GM18511 (cell line): ENCODE data around the gene IFFO2.
"Not testable (repeated sequence)": the region's sequence is repeated elsewhere in the genome, so short reads cannot be mapped to it uniquely, and the experiment has no call there.

Experiments used
- ATAC-seq: cut with Tn5 transposase; IDR thresholded peaks from one replicate; pipeline ENCODE4 v1.9.1; 2021; ENCODE audit warnings: mild to moderate bottlenecking, moderate library complexity; ENCODE audit not compliant: unreplicated experiment

IFFO2 gene

GRCh38 chr1:18900303-18900841 is 56.1 kb downstream of the IFFO2 start:
- no peak for ATAC-seq

GRCh38 chr1:18899363-18900049 is 57.0 kb downstream of the IFFO2 start:
- no peak for ATAC-seq

DNA sequence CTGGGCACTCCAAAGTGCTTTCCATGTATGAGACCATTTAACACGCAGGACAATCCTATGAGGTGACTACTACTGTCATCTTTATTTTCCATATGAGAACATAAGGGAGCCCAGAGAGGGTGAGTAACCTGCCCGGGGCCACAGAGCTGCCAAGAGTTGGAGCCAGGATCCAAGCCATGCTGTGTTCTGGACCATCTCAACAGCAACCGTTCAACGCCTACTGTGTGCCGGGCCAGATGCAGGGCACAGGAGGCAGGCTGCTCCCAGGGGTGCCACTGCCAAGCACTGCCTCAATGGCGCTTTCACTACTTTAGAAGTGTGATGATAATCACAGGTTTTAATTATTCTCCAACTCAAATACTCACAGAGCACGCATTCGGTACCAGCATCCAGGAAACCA is 57.9 kb downstream of the IFFO2 start:
- no peak for ATAC-seq

DNA sequence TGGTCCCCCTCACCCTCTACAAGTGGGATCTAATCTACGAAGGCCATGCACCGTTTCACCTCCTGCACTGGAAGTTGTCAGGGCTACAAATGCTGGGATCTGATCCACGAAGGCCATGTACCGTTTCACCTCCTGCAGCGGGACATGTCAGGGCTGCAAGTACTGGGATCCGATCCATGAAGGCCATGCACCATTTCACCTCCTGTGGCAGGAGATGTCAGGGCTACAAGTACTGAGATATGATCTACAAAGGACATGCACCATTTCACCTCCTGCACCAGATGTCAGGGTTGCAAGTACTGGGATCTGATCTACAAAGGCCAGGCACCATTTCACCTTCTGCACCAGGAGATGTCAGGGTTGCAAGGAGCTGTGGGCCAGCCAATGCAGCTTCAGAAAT is 61.2 kb downstream of the IFFO2 start:
- no peak for ATAC-seq

GRCh38 chr1:18893120-18893519 is 63.4 kb downstream of the IFFO2 start:
- ATAC-seq = no peak

GRCh38 chr1:18891858-18892257 is 64.6 kb downstream of the IFFO2 start:
- ATAC-seq = not testable (repeated sequence)

DNA sequence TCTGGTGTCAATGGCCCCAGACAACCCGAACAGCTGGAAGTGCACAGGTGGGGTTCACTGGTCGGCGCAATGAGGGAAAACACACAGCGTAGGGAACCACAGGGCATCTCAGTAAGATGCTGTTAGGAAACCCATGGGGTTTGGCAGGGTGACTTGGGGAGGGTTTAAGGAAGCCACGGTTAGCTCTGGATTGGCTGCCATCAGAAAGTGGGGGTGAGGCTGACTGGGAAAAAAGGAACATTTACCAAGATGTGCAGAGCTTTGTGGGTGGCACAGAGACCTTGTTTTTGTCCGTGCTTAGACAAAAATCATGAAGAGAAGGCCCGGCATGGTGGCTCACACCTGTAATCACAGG is 65.1 kb downstream of the IFFO2 start:
- no peak for ATAC-seq

DNA sequence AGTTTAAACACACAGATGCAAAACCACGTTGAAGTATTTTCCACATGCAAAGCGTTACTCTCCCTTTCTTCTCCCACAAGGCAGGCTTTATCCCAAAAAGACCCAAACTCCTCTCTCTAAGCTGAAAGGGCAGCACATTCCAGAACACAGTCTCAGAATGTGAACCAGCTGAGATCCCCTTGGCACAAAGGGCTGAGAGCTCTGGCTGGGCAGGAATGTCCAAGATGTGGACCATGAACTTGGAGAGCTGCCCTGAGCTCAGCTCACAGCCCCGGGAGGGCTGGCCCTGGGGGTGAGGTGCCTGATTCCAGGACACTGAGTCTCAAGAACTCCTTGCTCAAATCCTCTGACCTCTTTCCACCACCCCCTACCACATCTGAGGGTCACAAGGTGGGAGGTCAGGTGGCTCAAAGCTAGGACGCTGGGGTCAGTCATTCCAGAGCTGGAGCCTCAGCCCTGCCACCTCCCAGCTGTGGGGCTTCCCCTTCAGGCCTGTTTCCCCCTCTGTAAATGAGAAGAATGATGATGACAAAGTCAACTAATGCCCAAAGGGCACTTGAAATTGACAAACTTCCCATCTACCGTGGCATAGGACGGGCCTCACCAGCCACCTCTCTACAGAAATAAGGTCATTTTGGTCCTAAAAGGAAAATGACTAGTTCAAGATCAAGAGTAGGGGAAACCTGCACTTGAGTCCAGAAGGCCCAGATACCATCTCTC is 65.6 kb downstream of the IFFO2 start:
- ATAC-seq = no peak

GRCh38 chr1:18886003-18886335 is 70.5 kb downstream of the IFFO2 start:
- no peak for ATAC-seq

DNA sequence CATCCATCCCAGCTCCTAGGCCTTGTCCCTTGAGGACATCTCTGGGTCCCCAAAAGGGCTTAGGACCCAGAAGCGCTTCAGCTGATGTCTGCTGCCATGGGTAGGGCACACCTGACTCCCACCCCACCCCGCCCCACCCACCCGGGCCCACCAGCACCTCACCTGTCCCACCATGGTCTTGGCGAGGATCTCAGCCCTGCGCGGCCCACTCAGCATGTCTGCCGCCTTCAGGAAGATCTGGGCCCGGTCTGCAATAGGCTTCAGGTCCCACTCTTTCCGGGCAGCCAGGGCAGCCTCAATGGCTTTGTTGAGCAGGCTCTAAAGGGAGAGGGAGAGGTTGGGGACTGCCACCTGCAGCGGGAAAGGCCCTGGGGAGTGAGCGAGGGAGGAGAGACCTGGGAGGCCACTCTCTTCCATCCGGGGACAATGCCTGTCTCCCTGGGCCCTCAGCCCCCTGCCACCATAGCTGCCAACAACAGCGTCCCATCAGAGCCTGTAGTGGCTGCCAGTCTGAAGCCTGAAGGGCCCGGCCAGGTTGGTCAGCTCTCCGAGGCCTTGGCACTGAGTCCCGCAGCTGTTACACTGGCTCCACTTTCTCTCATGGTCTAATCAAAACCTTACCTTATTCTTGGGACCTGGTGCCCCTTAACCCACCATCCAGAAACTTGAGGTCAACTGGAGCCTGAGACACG is 71.0 kb downstream of the IFFO2 start:
- ATAC-seq = no peak

GRCh38 chr1:18884727-18885126 is 71.7 kb downstream of the IFFO2 start:
- no peak for ATAC-seq

DNA sequence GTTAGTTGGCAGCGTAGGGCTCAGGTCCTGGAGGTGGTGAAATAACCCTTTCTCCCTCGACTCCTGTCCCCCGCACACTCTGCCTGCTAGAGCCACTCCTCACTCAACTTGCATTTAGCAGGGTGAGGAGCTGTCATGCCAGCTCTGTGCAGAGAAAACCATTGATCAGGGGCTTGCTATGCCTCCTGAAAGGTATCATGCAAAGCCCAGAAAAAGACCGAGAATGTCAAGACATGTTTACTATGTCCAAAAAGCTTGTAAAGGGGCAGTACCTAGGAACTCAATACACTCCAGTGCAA is 72.1 kb downstream of the IFFO2 start:
- no peak for ATAC-seq

- ATAC-seq = no peak
Measured at GRCh38 chr1:18883636-18884418, 72.6 kb downstream of the IFFO2 start.

DNA sequence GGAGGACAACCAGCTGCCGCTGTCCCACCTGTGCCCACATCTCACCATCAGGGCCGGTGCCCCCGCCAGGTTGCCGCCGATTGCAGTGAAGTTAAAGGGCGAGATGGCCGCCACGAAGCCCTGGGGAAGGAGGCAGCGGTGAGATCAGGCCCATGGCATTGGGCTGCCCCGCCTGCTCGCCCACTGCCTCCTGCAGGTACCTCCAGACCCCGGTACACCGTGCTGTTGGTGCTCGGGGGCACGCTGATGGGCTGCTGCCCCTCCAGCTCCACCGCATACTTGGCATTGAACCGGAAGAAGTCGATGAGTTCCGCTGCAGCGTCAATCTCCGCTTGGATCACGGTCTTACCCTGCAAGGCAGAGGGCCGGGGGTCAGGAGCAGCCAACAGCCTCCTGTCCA is 73.4 kb downstream of the IFFO2 start:
- ATAC-seq = no peak

DNA sequence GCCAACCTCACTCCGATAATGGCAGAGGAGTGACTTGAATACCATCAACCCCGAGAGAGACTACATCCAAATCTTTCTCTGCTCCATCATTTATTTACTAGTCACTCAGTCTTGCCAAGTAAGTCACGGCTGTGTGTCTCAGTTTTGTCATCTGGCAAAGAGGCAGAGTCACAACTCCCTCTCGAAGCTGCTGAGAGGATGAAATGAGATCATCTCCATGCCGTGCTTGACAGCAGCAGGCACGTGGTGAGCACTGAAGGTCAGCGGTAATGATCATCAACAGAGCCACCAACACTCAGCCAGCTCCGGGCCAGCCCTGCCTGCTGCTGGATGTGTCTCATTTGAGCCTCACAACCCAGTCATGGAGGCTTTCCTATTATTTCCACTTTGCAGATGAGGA is 74.0 kb downstream of the IFFO2 start:
- no peak for ATAC-seq

DNA sequence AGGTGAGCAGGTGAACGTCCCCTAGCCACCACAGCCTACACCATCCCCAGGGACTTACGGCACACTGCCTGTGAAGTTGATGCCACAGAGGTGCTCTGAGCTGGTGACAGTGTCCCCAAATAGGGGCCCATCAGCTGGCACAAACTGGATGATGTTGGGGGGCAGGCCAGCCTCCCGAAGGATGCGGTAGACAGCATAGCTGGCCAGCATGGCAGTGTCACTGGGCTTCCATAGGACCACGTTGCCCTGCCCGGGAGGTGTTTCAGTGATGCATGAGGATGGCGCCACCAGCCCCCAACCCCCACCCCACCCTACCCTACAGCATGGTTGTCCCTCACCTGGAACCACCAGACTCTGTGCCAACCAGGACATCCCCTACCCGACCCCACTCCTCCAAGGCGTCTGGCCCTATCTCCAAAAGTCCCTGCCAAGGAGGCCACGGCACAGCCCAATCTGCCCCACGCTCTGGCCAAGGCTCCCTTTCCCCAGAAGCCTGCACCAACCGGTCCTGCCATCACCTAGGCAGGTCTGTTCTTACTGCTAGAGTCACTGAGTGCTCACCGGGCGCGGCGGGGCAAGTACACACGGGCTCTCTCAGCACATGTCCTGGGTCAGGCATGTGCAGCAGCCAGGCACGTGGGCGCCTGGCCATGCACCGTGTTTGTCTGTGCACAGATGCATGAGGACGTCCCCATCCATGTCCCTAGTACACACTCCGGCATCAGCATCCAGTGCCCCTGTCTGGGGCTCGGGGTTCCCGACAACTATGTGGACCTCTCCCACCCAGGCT is 74.6 kb downstream of the IFFO2 start:
- no peak for ATAC-seq

GRCh38 chr1:18881164-18881563 is 75.3 kb downstream of the IFFO2 start:
- ATAC-seq = no peak

DNA sequence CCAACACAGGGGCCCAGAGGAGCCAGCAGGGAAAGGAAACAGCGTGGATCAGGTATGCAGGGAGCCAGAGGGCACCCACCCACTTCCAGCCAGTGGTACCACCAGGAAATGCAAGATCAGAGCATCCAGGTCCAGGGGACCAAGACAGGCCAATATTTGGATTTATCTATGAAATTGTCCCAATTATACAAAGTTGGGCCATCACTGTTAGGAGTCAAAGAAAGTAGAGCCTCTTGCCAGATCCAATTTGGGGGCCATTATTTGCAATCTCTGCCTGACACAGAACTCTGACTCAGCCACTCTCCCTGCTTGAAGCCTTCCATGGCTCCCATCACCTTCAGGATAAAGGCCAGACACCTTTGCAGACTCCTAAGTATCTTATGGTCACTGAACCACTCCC is 75.9 kb downstream of the IFFO2 start:
- ATAC-seq = no peak

- ATAC-seq = no peak
Measured at GRCh38 chr1:18879791-18880309, 76.6 kb downstream of the IFFO2 start.

DNA sequence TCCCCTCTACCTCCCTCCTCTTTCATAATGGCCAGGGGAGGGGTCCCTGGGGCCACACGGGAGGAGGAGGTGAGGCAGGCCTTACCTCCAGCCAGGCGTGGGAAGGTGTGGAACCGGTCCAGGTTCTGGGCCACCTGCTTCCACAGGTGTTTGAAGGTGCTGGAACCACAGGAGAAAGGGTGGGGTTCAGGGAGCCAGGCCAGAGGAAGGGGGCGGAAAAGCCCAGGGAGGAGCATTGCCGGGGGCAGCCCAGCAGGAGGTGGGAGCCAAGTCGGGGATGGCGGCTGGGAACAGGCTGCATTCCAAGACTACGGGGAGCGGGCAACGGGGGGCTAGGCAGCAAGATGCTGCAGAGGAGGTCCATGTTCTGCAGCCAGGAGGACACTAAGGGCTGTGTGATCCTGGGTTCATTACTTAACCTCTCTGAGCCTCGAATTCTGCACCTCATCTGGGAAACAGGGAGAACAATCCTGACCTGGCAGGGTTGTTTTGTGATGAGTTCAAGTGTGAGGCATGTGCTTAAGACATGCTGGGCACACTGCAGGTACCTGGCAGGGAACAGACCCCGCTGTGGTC is 77.2 kb downstream of the IFFO2 start:
- ATAC-seq = no peak
